Adrenal gland (tissue), 5 donors: Measurements from ENCODE around the gene ACAP3.

Experiments used
- CTCF ChIP-seq, 6 experiments: fragments of 450-650 bp in 4 of 6; fragments of 200-600 bp in 2 of 6; sonication (generic) in 1 of 6; IDR thresholded peaks; 1 replicate in 5 of 6; 2 replicates in 1 of 6; pipeline versions ENCODE4 v1.5.1 to v1.8.0; 2016 to 2021; ENCODE audit warnings: antibody characterized with exemption in 6 of 6, mild to moderate bottlenecking in 2 of 6, moderate library complexity in 1 of 6
- POLR2A ChIP-seq, 2 donors: fragments of 450-650 bp; IDR thresholded peaks; one replicate each; pipeline ENCODE4 v1.6.1; 2017; ENCODE audit warnings: antibody characterized with exemption in 2 of 2, mild to moderate bottlenecking in 2 of 2, moderate library complexity in 1 of 2
- donor health status: DM: no; HTN: no; CAD: no.

GRCh38 chr1:1325288-1326074 is 17.8 kb upstream of the ACAP3 start:
- TF ChIP-seq POLR2A (IDR thresholded peaks at IDR 0.05), result no peak
- TF ChIP-seq CTCF (IDR thresholded peaks at IDR 0.05), result no peak
